HG02852 (cell line): ENCODE measurements around the gene PPP4R2.

Source experiments
- ATAC-seq: cut with Tn5 transposase; IDR thresholded peaks from one replicate; pipeline ENCODE4 v1.9.1; 2021; ENCODE audit warnings: mild to moderate bottlenecking, moderate library complexity; ENCODE audit not compliant: unreplicated experiment

Gene PPP4R2

DNA sequence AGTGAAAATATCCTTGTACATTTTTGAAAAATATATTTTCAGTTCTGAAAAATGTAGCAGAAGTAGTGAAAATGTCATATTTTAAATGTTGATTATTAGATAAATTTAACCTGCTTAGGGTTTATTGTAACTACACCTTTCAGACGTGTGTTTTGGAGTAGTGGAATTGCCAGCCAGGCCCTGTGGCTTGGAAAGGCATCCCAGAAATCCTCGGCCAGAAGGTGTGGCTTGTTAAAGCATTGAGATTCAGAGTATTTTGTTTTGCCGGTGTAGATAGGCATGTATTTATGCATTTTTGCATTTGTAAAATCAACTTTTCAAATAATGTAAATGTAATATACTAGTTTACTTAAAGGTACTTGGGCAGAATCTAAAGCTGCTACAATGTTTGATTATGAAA lies 71.8 kb downstream of the PPP4R2 start:
- no peak for ATAC-seq

DNA sequence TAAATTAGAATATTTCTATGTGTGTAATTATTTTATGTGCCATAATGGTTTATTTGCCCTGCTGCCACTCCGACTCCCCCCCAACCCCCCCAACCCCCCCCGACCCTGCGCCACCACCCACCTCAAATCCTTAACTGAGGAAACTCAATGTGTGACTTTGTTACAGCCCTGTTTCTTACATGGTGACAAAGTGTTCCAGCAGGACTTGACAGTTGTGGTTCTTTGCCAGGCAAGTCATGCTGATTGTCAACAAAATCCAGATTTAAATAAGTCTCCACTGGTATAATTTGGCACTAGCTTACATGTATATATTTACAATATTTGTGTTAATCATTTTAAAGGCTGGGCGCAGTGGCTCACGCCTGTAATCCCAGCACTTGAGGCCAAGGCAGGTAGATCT lies 72.6 kb downstream of the PPP4R2 start:
- no peak for ATAC-seq

DNA sequence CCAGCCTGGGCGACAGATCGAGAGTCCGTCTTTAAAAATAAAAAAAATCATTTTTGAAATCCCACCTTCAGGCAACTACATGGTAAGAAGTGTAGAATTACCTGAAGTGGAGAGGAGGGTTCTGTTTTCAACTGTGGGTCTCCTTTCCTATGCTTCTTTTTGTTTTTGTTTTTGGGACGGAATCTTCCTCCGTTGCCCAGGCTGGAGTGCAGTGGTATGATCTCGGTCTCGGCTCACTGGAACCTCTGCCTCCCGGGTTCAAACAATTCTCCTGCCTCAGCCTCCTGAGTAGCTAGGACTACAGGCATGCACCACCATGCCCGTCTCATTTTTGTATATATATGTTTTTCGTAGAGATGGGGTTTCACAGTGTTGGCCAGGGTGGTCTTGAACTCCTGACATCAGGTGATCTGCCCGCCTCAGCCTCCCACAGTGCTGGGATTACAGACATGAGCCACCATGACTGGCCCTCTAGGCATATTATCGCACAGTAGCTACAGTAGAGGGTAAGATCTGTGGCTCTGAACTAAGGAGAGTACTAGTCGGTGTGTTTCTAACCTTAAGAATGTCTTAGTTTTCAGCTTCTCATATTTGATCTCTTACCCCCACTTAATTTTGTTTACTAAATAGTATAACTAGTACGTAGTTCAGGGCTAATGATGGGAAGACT lies 73.3 kb downstream of the PPP4R2 start:
- ATAC-seq, result no peak

DNA sequence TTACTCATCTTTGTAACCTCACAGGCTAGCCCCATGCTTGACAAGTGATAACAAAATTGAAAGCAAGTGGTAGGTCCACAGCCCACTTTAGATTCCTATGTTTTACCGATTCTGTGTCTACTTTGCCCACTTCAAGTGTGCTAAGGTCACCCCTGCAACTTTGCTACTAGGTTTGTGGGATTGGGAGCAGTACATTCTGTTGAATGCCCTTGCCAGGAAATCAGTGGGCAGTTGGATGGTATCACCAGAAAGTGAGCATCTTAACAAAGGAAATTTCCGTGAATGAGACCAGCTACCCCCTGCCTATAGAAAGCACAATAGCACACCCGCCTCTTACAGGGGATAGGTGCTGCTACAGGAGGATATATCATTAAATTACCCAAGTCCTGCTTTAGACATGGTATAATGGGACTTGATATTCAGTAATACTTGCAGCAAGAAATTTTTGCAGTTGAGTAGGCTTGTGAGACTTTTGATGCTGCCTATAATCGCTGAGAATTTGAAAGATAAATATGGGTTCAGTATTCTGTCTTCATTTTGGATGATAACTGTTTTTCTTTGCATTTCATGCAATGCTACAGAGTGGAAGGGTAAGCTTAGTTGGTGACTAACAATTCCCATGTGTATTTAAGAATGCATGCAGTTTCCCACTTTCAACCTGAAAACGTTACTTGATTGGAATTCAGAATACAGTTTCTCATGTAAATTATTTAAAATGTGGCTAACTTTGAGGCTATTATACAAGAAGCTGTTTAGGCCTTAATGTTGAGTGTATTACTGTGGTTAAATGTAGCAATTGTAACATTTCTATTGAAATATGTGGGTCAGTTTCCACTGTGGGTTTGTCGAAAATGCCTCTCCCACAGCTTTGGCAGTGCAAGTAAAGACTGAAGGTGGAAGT lies 74.3 kb downstream of the PPP4R2 start:
- ATAC-seq, result no peak

DNA sequence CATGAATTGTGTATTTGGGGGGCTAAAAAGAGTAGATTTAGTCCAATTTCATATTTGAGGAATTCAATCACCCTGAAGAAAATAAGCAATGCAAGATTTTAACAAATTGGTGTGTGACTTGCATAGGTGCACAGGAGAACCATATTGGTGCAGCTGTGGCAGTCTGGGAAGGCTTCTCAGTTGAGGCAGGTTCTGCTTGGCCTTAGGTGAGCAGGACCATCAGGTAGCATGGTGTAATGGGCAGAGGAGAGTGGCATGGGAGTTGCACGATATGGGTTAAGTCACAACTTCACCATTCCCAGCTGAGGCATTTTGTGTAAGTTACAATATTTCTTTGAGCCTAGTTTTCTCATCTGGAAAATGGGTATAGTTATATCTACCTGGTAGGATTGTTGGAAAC lies 75.3 kb downstream of the PPP4R2 start:
- no peak for ATAC-seq

DNA sequence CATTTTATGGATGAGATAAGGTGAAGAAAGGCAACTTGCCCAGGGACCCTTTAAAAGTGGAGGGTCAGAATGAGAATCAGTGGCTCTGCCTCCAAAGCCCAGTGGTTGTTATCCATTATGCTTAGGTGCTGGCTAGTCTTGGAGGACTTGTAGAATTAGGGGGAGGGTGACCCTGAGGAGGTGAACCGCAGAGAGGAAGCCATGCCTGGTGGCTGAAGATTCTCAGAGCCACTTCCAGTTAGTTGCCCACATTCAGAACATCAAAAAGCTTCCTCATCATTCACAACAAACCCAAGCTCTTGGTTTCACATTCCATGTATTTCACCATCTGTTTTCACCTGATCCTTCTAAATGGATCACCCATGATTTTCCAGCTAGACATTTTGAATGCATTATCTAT lies 76.0 kb downstream of the PPP4R2 start:
- no peak for ATAC-seq

DNA sequence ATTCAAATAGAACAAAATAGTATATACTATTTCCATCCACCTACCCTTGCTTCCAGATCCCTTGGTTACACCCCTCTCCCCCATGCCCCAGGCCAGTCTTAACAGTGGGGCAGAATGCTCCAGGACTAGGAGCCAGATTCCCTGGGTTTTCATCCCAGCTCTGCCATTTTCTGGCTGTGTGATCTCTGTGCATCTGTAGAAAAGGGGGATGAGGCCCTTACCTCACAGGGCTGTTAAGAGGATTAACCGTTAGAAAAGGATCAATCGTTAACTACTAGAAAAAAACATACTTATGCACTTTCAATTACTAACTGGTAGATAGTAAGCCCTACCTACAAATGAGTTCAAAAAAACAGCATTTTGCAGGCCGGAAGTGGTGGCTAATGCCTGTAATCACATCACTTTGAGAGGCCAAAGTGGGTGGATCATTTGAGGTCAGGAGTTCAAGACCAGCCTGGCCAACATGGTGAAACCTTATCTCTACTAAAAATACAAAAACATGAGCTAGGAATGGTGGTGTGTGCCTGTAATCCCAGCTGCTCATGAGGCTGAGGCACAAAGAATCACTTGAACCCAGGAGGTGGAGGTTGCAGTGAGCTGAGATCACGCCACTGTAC lies 76.6 kb downstream of the PPP4R2 start:
- ATAC-seq, result no peak

DNA sequence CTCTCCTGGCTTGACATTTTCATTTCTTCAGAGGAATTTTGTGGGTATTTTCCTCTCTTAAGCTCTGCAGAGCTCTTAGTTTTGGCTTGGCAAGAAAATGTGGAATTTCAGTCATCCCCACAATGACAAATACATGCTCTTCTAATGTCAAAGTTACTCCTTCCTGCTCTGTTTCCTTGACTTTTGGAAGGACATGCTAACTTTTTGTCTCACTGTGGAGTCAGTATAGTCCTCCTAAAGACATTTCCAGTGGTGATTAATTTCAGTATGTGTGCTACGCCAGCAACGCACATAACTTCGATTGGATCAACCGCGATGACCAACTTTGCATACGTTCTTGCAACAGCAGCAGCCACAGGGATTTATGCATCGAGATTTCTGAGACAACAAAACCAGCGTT lies 78.2 kb downstream of the PPP4R2 start:
- ATAC-seq, result no peak

DNA sequence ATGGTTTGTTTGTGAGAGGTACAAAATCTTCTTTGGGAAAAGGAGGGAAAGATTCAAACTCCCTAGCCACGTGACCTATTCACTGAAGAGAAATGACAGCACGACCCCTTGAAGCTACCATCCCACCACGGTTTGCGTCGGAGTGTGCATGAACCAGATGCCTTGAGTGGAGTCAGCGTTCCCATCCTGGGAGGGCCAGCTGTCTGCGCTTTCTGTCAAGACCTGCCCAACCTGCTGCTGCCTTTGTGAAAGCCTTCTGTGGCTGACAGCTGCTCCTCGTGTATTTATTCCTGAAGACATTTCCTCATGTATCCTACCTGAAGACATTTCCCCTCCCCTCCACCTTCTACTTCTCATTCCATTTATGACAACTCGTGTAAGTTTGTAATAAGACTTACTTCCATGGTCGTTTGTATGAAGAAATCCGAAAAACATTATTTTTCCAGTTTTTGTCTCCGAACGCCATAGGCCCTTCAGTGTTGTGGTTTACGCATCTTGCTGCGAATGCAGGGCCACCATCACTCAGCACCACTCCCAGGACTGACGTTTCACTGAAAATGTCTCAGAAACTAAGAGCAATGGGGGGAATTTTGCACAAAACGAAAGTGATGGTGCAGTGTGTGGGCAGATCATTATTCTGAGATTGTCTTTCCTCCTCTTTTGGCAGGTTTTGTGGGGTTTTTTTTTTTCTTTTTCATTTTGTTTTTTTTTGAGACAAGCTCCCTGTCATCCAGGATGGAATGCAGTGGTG lies 83.8 kb downstream of the PPP4R2 start:
- peak; percentile 91 for ATAC-seq

DNA sequence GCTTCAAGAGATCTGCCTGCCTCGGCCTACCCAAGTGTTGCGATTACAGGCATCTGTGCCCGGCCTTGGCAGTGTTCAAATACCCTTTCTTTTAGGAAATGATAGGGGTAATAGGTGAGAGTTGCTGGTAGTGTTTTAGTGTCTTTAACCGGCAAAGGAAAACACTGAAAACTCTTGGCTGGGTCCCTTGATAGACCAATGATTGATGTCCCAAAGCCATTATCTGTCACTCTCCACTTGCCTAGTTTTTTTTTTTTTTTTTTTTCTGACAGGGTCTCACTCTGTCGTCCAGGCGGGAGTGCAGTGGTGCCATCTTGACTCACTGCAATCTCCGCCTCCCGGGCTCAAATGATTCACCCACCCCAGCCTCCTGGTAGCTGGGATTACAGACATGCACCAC lies 84.5 kb downstream of the PPP4R2 start:
- ATAC-seq, result no peak

DNA sequence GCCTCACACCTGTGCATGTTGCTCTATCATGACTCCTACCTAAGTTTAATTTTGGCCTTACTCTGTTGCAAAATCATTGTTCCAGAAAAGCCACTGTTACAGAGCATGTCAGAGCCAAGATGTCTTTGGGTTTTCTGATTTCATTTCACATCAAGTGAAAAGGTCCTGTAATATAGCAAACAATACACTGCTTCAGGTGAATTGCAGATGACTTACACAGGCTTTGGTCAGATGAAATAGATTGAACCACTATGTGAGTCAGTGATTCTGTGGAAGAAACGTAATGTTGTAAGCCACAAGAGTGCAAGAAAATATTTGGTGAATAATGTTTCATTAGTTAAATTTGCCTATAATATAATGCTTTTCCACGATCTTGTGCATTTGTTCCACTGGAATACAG lies 87.6 kb downstream of the PPP4R2 start:
- ATAC-seq, result no peak

DNA sequence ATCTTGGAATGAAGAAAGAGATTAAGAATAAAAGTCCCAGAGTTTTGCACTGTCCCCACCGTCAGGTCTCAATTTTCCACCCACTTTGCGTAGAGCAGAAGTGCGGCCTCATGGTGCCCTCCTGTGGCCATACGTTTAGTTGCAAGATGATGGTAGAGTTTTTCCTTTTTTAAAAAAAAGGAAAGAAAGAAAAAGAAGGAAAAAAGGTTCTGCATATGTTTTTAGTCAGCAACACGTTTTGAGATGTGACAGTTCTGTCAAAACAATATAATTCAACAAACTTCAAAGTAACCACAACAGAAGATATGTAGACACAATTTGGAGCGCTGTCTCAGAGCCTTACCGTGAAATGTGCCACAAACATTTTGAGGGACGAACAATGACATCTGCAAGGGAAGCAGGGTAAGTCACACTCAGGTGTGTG lies 89.5 kb downstream of the PPP4R2 start:
- no peak for ATAC-seq

DNA sequence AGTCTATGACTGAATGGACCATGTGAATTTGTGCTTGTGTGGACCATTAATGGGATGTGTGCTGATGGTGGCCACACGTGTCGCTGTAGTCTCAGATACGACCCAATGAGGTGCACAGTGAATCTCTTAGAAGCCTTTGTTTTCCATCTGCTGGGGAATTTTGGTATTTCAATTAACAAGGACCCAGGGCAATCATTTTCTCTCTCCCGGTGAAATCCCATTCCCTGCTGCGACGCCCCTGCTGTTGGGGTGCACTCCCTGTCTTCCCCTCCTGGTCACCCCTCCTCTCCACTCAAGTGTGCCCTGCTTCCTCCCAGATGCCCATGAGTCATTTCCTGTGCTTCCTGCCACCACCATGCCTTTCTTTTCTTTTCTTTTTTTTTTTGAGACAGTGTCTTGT lies 97.5 kb downstream of the PPP4R2 start:
- no peak for ATAC-seq

DNA sequence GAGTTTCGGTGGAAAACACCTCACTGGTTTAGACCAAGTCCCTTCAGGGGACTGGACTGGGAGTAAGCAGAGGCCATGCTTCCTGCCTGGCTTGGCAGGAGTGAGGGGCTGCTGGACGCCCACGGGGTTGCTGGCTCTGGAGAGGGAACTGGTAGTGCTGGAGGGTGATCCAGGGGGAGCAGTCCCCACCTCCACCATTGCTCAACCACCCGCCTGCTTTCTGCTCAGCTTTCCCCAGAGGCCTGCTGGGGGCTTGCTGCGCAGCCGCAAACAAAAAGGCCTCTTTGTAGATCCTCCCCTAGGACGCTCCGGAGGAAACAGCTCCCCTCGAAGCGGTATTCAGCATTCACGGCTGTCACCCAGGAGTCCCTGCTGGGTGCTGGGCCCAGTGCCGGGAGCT lies 98.3 kb downstream of the PPP4R2 start:
- ATAC-seq, result no peak

DNA sequence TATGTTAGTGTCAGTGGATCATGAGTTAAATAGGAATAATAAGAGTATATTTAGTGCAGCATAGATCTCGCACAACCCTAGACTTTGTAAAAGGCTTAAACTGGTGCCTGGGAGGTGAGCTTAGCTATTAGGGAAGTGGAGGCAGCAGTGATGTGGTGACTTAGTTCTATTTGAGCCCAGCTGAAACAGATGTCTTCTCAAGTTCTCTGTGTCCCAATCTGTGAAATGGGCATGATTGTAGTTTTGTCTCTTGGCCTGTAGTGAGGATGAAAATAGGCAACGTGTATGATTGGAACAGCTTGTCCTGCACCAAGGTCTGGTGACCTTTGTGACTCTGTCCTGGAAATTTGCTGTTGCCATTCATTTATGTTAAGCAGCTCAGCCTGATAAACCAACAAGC lies 99.6 kb downstream of the PPP4R2 start:
- ATAC-seq, result no peak

DNA sequence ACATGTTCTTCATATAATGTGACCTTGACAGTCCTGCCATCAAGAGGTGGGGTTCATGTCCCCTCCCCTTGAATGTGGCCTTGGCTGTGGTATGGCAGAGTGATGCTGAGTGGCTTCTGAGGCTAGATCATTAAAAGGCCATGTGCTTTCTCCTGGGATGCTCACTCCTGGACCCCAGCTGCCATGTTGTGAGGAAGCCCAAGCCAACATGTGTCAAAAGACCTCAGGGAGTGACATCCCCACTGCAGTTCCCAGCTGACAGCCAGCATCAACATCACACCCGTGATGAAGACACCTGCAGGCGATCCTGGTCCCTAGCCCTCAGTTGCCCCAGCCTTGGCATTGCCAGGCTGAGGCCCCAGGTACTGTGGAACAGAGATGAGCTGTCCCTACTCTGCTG lies 101.4 kb downstream of the PPP4R2 start:
- no peak for ATAC-seq

DNA sequence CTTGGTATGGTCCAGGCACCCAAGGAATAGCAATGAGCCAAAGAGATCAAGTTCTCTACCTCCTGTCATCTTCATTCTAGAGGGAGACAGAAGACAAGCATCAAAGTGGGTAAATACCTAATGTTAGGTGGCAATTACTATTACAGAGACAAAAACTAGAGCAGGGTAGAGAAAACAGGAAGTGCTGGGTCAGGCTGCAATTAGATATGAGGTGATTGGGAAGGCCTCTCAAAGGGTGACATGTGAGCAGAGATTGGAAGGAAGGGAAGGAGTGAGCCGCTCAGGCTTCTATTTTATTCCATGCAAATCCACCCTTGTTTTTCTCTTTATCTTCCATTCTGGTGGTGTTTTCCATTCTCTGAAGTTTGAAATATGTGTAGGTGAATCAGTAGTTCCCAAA lies 102.3 kb downstream of the PPP4R2 start:
- ATAC-seq, result no peak

DNA sequence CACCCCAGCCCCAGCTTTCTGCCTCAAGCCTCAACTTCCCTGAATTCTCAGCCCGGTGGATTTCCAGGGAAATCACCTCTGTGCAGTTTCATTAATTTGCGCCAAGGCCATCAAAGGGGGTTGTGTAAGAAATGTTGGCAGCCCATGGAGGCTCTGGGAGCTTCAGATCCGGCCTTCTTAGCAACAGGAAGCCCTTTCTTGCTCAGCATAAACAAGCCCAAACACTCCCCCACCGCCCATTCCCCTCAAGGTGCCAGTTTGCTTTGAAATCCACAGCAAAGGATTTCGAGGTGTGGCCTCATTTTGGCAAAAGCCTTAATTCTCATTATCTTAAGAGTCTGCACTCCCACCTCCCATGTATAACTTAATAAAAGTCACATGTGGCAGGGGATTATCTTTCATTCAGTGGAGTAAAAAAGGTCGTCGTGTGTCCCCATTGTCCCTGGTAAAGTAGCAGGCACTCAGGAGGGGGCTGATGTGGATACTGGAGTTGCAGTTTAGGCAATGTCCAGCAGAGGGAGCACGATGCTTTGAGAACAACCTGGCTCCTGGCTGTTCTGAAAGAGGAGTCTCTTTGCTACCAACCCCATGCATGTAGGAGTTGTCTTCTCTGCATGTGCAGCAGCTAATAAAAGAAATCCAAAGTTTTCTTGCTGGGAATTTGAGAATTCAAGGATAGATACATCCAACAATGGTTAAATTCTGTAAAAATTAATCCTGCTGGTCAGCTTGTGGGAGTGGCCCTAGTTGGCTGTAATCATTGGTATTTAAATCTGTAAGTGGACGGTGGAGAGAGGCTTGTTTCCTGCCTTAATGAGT lies 104.3 kb downstream of the PPP4R2 start:
- ATAC-seq, result peak; percentile 93

DNA sequence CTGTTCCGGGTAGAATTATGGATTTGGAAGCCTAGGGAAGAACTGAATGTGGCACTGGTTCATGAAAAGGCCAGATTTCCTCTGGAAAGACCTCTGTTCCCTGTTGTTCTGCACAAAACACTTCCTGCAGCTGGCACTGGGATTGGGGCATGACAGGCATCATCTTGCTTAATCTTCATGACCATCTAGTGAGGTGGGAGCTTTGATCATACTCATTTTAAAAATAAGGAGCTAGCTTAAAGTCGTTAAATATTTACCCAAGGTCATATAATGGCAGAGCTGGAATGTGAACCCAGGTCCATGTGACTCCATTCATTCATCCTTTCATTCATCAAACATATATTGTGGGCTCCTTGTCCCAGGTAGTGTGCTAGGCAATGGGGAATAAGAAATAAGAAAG lies 105.3 kb downstream of the PPP4R2 start:
- no peak for ATAC-seq

DNA sequence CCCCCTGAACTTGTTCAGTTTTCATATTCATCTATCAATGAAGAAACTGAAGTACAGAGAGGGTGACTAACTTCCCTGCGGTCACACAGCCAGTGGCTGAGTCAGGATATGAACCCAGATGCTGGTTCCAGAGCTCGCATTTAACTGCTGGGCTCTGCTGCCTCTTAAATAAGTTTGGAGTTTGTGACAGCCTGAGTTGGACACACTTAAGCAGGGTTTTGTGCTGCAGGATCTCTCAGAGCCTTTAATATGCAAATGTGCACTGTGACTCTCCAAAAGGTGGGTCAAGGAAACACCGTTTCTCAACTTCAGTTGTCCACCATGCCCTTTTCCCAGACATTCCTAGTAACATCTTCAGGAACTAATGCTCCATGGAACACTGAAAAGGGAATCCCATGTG lies 110.6 kb downstream of the PPP4R2 start:
- ATAC-seq, result no peak
